GM20431 (cell line): ENCODE measurements around the gene RCCD1.

Experiments
- in situ Hi-C: fragments of 300-500 bp; cut with MseI, MboI; formaldehyde crosslinking; loops from one replicate; pipeline ENCODE4 v1.15.0; 2020; ENCODE audit warnings: low sequenced_read_pairs; ENCODE audit not compliant: unreplicated experiment

RCCD1 gene

DNA sequence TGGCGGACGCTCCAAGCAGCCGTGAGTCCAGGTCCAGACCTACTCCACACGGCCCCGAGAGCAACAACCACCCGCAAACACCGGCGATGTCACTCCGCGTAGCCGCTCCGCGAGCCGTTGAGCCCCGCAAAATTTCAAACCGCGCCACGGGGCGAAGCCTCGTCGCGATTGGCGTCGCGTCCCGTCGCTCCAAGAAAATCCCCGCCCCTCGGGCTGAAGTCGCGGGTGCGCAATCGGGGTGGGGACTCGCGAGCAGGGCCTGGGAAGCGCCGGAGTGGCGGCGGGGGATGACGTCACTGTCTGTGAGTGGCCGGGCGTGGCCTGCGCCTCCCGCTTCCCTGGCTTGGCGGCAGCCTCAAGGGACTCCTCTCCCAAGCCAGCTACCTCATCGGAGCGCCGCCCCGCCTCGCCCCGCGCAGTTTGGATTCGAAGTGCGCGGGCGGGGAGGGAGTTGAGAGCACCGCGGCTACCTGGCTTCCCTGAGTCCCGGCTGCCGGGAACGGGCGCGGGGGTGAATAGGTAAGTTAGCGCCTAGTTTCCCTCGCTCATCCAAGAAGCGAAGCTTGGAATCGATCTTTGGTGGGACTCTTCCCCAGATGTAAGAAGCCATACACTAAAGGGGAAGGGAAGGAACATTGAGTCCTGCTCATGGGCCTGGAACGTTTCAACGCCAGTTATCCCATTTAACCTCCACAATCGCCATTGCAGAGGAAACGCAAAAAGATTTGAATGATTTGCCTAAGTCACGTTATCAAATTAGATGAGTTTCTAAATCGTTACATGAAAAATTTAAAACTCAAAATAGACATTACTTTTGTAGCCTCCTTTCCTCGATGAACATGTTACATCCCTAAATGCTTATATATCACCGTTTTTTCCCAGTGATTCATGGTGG is 40.0 kb downstream of the RCCD1 start, which contains the start of gene PRC1:
Gene PRC1 (minus strand): TSS at position 119 of the 895 bp plus-strand sequence. CDS start 118 bp downstream, at position 1.
- in situ Hi-C loops: no loop called here

DNA sequence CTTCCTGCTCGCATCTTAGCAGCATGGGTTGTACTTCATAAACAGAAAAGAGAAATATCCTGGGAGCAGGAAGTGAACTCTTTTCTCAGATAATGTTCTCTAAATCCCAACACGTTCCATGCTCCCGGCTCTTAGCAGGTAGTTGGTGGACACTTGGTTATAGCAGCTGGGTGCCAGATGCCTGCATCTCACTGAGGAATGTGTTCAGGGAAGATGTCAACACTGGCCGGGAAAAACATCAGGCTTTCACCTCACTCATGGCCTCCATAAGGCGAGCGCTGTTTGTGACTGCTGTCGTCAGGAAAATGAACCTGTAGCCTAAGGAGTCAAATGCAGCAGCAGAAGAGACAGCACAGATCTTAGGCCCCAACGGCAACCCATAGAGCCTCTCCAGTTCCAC is 44.1 kb downstream of the RCCD1 start:
- in situ Hi-C loops: no loop called here

DNA sequence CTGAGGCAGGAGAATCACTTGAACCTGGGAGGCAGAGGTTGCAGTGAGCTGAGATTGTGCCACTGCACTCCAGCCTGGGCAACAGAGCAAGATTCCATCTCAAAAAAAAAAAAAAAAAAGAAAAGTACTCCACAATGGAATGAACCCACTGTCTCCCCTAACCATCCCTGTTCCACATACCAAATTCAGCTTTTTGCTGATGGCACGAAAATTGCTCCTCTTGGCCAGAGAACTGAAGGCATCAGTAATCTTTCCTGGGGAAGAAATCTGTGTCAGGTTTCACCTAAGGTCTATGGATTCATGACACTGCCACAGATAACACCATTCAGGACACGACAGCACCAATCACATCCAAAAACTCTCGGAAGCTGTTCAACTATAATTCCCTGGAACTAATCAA is 46.5 kb downstream of the RCCD1 start:
- in situ Hi-C loops: no loop called here

DNA sequence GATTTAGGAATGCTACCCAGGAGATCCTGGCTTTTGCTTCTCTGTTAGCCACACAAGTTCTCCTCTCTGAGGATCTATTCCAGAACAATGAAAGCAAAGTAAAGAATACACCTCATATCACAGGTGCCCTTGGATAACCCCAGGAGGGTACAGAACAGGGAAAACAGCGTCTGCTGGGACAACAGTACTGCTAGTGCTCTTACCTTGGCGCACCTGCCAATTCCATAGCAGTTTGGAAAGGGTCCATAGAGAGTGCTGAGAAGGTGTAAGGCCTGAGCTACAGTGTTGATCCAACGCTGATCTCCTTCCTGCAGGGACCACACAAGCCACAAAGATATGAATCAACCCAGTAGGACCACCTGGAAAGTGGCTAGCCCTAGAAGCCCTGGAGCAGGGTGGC is 52.6 kb downstream of the RCCD1 start:
- in situ Hi-C loops: no loop called here
